ENCODE data around the gene LRRC8E. TPM values are rescaled to one million over a fixed set of nuclear protein-coding genes. Genes with fewer than 3 reads are reported as not detected.

The LRRC8E gene
- total and polyA plus RNA-seq, 8 donors, result 2.6 to 6.1 (median 4.7) TPM

DNA sequence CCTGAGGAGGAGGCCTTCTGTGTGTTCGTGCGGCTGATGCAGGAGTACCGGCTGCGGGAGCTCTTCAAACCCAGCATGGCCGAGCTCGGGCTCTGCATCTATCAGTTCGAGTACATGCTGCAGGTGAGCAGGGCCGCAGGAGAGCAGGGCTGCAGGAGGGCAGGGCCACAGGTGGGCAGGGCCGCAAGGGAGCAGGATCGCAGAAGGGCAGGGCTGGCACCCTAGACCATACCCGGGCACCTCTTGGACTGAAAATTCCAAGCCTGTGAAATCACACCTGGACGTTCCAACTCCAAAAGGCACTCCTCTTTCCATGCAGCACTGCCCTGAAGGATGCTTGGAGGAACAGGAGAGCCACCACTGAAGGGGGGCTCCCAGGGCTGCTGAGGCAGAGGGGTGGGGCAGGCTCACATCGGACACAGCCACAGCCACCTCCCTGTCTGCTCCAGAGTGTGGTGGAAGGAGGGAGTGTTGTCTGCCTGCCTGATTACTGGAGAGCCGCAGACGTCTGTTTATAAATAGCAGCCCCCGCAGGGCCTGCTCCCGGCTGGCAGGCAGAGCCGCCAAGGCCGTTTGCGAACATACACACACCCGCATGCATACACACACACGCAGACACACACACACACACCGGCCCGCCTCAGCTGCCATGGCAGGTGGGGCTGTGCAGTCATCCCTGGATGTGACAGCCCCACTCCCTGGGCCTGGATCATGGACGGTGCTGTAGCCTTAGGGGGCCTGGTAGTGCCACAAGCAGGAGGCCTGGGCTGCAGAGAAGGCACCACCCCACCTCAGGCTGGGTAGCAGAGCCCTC lies 38.1 kb upstream of the LRRC8E start:
- DNase-seq (peak in 1 of 6 donors; percentile 64), FAIRE-seq (no peak), ATAC-seq (no peak)
- 74 to 76% methylated on average over 23 to 25 of the region's 25 CpGs for WGBS, 2 donors
- Histone ChIP-seq H3K36me3 (no peaks in the 10 kb centered on the region), H3K4me1 (peaks cover 4 to 5% (median 5%) of the 10 kb centered on the region in 3 donors), H3K4me3 (no peak overlapping the region), H3K9me3 (no peaks in the 10 kb centered on the region), H3K27me3 (no peaks in the 10 kb centered on the region), H3K27ac (no peak overlapping the region)
- intact Hi-C loops (cut with DNase I), result loop anchor here in 2 of 3 donors (5.0 to 10.0 kb wide), 2 partner anchors 72 to 75 kb away; partner anchors contain the start of genes SNAPC2 (in 2 of the 2) and CTXN1 (in 1 of the 2)
- TF ChIP-seq, protein P1, sequence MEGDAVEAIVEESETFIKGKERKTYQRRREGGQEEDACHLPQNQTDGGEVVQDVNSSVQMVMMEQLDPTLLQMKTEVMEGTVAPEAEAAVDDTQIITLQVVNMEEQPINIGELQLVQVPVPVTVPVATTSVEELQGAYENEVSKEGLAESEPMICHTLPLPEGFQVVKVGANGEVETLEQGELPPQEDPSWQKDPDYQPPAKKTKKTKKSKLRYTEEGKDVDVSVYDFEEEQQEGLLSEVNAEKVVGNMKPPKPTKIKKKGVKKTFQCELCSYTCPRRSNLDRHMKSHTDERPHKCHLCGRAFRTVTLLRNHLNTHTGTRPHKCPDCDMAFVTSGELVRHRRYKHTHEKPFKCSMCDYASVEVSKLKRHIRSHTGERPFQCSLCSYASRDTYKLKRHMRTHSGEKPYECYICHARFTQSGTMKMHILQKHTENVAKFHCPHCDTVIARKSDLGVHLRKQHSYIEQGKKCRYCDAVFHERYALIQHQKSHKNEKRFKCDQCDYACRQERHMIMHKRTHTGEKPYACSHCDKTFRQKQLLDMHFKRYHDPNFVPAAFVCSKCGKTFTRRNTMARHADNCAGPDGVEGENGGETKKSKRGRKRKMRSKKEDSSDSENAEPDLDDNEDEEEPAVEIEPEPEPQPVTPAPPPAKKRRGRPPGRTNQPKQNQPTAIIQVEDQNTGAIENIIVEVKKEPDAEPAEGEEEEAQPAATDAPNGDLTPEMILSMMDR (IDR thresholded peaks at IDR 0.05), result no peak

DNA sequence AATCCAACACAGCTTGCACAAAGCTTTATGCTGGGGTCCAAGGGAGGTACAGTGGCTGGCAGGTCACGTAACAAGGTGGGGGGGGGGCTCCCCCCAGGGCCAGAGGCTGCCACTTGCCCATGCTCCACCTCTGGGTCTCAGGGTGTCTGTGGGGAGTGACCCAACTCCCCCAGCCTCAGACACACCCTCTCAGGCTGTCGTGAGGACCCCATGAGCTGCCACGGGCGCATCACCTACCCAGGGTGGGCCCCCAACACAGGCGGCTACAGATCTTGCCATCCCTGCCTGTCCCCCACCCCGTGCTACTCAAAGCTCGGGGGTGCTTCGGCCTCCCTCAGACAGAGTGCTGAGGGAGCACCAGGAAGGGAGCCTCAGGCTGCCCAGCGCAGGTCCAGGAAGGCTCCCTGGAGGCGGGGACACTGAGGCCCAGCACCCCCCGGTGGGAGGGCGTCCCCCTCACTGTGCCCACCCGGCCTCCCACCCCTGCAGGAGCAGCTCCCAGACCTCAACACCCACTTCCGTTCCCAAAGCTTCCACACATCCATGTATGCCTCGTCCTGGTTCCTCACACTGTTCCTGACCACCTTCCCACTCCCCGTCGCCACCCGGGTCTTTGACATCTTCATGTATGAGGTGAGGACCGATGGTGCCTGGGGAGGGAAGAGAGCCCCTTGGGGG lies 37.2 kb upstream of the LRRC8E start:
- FAIRE-seq (no peak), DNase-seq (peak in 1 of 6 donors; percentile 59), ATAC-seq (no peak)
- Histone ChIP-seq H3K27me3 (no peaks in the 10 kb centered on the region), H3K27ac (no peak overlapping the region), H3K4me1 (peaks cover 4 to 5% (median 5%) of the 10 kb centered on the region in 3 donors), H3K4me3 (no peak overlapping the region), H3K36me3 (no peaks in the 10 kb centered on the region), H3K9me3 (no peaks in the 10 kb centered on the region)
- intact Hi-C loops (cut with DNase I), result loop anchor here in 2 of 3 donors (5.0 to 10.0 kb wide), 2 partner anchors 71 to 74 kb away; partner anchors contain the start of genes SNAPC2 (in 2 of the 2) and CTXN1 (in 1 of the 2)
- TF ChIP-seq, protein P1 (IDR thresholded peaks at IDR 0.05), result no peak
- 88 to 91% methylated on average over 19 of the region's 19 CpGs for WGBS, 2 donors

DNA sequence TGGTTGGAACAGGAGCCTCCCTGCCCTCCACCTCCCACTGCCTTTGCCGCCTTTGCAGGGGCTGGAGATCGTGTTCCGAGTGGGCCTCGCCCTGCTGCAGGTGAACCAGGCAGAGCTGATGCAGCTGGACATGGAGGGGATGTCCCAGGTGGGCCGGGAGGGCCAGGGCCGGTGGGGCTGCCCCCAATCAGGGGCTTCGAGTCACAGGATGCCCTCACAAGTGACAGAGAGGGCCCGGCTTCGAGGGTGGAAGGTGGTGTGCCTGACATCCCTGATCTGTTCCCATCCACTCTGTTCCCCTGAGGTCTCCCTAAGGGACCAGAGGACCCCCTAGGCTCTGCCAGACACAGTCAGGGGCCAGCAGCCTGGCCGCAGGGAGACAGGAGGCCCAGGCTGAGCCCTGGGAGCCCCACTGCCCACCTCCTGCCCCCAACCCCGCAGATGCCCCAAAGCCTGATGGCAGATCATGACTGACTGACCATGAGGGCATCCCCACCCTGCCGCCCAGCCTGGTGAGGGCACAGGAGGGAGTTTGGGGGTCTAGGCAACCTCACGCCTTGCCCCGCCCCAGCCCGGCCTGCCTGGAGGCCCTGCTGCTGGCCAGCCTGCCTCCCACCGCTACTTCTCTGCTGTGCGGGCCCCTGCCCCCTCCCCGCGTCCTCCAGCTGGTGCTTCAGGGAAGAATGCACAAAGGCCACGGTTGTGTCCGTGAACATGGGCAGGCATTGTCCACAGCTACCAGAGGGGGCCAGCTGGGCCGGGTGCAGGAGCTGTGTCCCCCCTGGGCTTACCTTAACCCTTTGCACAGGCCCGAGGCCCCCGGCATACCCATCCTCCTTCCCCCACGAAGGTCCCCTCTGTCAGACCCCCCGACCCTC lies 36.4 kb upstream of the LRRC8E start:
- Histone ChIP-seq H3K36me3 (no peaks in the 10 kb centered on the region), H3K9me3 (no peaks in the 10 kb centered on the region), H3K27ac (no peak overlapping the region), H3K27me3 (no peaks in the 10 kb centered on the region), H3K4me1 (peaks cover 4 to 5% (median 5%) of the 10 kb centered on the region in 3 donors), H3K4me3 (no peak overlapping the region)
- ATAC-seq (no peak), FAIRE-seq (no peak), DNase-seq (peak in 3 of 6 donors; percentile 18 to 75 (median 43))
- WGBS, 2 donors, result 81 to 83% methylated on average over 24 to 26 of the region's 26 CpGs
- intact Hi-C loops (cut with DNase I), result loop anchor here in 2 of 3 donors (5.0 to 10.0 kb wide), 2 partner anchors 70 to 73 kb away; partner anchors contain the start of genes SNAPC2 (in 2 of the 2) and CTXN1 (in 1 of the 2)
- TF ChIP-seq, protein P1 (IDR thresholded peaks at IDR 0.05), result no peak

DNA sequence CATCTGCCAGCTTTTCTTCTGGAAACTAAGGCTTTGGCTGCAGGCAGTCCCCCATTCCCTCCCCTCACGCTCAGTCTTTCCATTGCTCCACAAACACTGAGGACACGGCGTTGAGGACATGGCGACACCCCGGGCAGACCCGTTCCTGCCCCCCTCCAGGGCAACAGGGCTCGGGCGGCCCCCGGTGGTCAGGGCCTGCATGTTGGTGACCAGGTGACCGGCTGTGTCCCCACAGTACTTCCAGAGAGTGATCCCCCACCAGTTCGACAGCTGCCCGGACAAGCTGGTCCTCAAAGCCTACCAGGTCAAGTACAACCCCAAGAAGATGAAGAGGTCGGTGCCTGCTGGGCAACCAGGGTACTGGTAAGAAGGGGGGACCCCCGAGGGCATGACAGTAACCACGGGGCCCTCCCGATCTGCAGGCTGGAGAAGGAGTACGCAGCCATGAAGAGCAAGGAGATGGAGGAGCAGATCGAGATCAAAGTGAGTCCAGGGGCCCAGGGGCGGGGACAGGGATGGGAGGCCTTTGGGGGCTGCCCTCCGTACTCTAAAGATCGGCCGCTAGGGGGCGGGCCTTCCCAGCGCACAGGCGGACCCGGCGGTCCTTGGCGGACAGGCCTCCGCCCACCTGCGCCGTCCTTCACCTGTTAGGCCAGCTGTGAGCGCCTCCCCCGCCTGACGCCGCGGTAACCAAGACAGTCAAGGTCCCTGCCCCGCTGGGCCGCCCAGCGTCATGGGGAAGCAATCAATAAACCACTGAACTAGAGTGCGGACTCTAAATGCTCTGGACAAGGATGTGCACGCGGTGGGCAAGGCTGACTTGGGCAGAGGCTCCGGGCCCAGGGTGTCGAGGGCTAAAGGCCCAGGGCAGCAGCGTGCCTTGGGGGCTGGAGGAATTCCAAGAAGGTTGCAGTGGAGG lies 35.2 kb upstream of the LRRC8E start:
- TF ChIP-seq, protein P1 (IDR thresholded peaks at IDR 0.05), result peak; percentile 82 to 97 (median 94)
- Histone ChIP-seq H3K36me3 (no peaks in the 10 kb centered on the region), H3K4me3 (peak overlapping the region in 1 of 4 donors; percentile 15), H3K9me3 (no peaks in the 10 kb centered on the region), H3K27ac (peak overlapping the region; percentile 61 to 81 (median 72)), H3K4me1 (peaks cover 4 to 5% (median 5%) of the 10 kb centered on the region in 3 donors), H3K27me3 (no peaks in the 10 kb centered on the region)
- peak; percentile 94 to 99 (median 96) for DNase-seq
- ATAC-seq, result peak; percentile 98 to 99 (median 98)
- intact Hi-C loops (cut with DNase I), result loop anchor here in 2 of 3 donors (5.0 to 10.0 kb wide), 2 partner anchors 69 to 72 kb away; partner anchors contain the start of genes SNAPC2 (in 2 of the 2) and CTXN1 (in 1 of the 2)
- no peak for FAIRE-seq
- 16 to 20% methylated on average over 45 of the region's 45 CpGs for WGBS, 2 donors

Data from pancreas (tissue), 10 donors.